OCI-LY3 (cell line): ENCODE data around the gene TRMT2B.

Source experiments
- EZH2phosphoT487 ChIP-seq: fragments of 200-600 bp; shearing (Covaris generic); IDR thresholded peaks from 2 replicates; pipeline ENCODE4 v1.6.1; 2018; ENCODE audit warnings: antibody characterized with exemption, mixed run types, low read depth
- TF ChIP-seq, protein P1 (sequence below): fragments of 200-600, 300-600 bp; sonication (generic); IDR thresholded peaks from 2 replicates; pipeline ENCODE4 v1.5.1; 2014; ENCODE audit warnings: antibody characterized with exemption, low read length, low read depth

DNA sequence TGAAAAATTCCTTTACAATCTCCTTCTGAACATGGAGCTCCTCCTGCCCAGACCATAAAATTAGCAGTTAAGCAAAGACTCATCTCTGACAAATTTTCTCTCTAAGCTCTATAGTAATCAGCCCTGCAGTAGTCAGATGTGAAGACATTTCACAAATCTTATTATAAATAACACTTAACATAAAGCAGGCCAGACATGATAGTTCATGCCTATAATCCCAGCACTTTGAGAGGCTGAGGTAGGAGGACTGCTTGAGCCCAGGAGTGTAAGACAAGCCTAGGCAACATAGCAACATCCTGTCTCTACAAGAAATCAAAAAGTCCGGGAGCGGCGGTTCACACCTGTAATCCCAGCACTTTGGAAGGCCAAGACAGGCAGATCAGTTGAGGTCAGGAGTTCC is 29.9 kb downstream of the TRMT2B start:
- no peak for TF ChIP-seq EZH2phosphoT487
- TF ChIP-seq, protein P1, sequence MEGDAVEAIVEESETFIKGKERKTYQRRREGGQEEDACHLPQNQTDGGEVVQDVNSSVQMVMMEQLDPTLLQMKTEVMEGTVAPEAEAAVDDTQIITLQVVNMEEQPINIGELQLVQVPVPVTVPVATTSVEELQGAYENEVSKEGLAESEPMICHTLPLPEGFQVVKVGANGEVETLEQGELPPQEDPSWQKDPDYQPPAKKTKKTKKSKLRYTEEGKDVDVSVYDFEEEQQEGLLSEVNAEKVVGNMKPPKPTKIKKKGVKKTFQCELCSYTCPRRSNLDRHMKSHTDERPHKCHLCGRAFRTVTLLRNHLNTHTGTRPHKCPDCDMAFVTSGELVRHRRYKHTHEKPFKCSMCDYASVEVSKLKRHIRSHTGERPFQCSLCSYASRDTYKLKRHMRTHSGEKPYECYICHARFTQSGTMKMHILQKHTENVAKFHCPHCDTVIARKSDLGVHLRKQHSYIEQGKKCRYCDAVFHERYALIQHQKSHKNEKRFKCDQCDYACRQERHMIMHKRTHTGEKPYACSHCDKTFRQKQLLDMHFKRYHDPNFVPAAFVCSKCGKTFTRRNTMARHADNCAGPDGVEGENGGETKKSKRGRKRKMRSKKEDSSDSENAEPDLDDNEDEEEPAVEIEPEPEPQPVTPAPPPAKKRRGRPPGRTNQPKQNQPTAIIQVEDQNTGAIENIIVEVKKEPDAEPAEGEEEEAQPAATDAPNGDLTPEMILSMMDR = no peak
